ENCODE measurements around the gene ZMIZ1.

ZMIZ1 gene

GRCh38 chr10:79084012-79084971, 15.5 kb downstream of the ZMIZ1 start:
- peak; percentile 62 to 77 for DNase-seq

DNA sequence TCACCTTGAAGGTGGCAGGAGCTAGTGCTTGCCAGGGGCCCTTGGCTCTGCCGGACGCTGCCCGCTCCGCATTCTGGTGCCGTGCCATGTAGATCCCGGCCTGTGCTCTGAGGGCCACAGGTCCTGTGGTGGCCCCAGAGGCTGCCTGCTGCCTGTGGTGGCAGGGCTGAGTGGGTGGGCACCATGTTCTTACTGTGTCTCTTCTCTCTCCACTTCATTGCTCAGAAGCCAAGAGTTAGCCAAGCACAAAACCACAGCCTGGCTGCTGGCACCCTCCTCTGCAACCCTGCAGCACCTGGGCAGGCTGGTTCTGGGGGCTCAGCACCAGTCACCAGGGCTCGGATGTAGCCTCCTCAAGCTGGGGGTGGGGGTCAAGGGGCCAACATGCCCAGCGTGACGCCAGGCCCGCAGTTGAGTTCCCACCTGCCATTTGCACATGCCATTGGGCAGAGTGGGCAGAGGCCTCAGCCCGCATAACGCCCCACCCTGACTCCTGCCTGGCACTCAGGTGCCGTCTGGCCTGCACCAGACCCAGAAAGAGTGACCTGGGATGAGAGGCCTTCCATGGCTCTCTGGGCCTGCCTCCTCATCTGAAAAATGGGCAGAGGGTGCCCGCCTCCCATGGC, 16.3 kb downstream of the ZMIZ1 start:
- DNase-seq: no peak

GRCh38 chr10:79086822-79087221, 18.1 kb downstream of the ZMIZ1 start:
- no peak for DNase-seq

DNA sequence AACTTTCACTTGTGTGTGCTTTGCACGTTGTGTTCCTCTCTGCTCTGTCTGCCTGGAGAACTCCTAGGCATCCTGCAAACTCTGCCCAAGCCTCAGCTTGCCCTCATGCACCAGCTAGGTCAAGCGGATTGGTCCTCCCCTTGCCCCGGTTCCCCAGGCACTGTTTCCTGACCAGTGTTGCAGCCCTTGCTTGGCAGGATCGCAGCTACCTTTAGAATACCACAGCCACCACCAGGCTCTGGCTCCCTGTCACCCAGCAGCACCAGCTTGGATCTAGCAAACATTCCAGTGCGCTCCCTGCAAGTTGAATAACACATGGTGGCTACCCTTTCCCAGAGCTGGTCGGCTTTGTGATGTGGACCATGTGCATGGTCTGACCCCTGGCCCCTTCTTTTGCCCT, 19.0 kb downstream of the ZMIZ1 start:
- no peak for DNase-seq

- no peak for DNase-seq
Observed at GRCh38 chr10:79088176-79088575, 19.4 kb downstream of the ZMIZ1 start.

- no peak for DNase-seq
Observed at GRCh38 chr10:79088613-79089355, 20.0 kb downstream of the ZMIZ1 start.

GRCh38 chr10:79089632-79090031, 20.9 kb downstream of the ZMIZ1 start:
- no peak for DNase-seq

DNA sequence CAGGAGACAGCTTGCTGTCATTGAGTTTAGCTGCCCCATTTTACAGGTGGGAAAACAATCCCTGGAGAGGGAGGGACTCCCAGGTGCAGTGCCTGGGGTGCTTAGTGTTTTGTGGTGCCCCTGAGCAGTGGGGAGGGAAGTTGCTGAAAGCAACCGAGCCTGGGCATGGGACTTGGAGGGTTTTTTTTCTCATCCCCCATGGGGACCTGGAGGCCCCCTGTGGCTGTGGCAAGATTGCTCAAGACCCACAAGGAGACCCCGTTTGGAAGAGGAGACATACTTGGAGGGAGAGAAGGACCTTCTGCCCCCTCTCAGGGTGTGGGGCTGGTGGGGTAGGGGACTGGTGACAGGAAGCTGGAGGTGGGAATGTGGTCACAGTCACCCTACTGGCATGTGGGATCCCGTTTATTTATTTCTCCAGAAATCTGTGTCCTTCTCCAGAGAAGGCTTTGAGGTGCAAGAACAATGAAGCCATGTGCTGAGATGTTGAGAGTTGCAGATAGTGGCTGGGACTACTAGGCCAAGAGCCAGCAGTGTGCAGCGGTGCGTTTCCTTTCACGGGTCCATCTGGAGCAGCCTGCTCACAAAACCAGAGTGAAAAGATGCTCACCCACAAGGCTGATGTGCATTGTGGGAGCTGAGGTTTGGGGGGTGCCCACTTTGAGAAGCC, 21.5 kb downstream of the ZMIZ1 start:
- DNase-seq: no peak

DNA sequence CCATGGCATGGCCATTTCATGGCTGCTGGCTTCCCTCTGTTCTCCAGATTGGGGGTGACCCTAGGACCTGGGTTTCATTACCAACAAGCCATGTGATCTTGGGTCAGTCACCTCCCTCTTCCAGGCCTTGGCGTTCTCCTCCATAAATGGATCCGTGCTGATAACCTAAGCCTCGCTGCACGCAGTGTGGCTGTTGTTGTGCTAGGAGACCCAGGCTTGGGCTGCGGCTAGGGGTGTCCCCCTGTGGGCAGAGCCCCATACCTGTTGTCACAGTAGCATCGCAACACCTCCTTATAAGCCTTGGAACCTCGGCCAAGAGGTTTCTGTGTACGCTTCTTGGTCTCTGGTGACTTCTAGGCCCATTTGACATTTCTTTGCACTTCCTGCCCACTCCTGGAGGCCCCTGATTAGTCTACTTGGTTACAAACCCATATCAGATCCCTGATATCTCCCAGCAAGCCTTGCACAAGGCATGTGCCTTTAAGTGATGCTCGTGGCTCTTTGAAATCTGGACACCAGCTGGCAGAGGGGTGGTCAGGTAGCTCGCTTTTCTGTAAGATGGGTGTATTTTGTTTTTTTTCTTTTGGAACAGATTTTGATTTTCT, 23.6 kb downstream of the ZMIZ1 start:
- DNase-seq: no peak

DNA sequence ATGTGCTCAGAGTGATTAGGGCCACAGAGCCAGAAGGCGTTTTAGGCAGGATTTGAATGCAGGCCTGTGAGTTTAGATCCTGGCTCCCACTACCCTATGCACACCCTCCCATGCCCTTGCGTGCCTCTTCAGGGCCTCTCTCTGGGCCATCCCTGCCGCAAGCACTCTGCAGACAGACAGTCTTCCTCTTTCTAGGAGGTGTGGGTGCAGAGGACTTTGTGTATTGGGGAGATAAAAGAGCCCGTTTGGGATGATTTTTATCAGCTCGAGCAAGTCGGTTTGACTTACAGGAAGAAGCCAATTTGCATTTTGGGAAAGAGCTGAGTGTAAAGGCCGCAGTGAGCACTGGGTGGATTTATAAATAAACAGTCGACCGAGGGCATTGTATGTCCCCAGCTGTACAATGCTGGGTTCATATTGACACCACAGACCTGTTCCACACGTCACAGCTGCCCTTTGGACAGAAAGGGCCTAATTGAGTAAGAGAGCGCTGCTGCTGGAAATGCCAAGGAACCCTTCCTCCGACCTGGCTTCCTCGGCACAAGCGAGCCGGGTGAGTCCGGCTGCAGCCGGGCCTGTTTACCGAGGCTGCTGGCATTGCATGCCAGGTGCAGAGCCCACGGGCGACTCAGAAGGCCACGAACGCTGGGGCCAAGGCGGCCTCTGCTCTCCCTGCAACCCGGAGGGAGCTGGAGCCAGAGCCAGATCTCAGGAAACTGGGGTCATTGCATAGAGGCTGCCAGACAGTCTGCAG, 25.1 kb downstream of the ZMIZ1 start:
- DNase-seq: peak in 1 of 2 donors; percentile 96

DNA sequence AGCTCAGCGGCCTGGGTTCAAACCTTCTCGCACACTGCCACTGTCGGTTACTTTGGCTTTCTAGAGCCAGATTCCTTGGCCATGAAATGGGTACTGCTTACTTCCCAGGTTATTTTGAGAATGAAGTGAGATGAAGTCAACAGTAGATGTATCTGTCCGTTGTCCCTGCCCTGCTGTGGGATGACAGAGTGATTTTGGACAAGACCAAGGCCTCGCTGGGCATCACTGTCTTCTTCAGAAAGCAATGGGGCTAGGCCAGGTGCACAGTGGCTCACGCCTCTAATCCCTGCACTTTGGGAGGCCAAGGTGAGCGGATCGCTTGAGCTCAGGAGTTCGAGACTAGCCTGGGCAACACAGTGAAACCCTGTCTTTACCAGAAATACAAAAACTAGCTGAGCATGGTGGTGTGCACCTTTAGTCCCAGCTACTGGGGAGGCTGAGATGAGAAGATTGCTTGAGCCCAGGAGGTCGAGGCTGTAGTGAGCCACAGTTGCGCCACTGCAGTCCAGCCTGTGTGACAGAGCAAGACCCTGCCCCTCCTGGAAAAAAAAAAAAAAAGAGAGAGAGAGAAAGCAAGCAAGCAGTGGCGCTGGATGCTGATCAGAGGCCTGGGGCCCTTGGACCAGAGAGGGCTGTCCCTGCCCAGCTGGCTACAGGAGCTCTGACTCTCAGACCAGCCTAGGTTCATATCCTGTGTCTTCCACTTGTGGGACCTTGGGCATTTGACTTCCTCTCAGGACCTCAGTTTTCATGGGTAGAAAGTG, 25.8 kb downstream of the ZMIZ1 start:
- DNase-seq: no peak

GRCh38 chr10:79095316-79095715, 26.6 kb downstream of the ZMIZ1 start:
- no peak for DNase-seq

DNA sequence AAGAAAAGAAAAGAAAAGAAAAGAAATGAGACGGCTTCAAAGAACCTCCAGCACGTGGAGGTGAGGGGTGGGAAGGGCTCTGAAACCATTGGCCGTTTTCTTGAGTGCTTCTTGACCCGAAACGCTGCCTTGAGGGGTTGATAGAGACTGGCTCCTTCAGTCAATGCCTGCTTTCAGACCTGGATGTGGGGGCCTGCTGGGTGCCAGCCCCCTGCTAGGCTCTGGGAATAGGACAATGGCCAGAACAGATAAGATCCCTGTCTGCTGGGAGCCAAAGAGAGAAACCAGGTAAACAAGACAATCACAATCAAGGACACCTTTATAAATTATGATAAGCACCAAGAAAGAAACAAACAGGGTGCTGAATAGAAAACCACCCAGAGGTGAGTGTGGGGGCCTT, 27.7 kb downstream of the ZMIZ1 start:
- no peak for DNase-seq

DNA sequence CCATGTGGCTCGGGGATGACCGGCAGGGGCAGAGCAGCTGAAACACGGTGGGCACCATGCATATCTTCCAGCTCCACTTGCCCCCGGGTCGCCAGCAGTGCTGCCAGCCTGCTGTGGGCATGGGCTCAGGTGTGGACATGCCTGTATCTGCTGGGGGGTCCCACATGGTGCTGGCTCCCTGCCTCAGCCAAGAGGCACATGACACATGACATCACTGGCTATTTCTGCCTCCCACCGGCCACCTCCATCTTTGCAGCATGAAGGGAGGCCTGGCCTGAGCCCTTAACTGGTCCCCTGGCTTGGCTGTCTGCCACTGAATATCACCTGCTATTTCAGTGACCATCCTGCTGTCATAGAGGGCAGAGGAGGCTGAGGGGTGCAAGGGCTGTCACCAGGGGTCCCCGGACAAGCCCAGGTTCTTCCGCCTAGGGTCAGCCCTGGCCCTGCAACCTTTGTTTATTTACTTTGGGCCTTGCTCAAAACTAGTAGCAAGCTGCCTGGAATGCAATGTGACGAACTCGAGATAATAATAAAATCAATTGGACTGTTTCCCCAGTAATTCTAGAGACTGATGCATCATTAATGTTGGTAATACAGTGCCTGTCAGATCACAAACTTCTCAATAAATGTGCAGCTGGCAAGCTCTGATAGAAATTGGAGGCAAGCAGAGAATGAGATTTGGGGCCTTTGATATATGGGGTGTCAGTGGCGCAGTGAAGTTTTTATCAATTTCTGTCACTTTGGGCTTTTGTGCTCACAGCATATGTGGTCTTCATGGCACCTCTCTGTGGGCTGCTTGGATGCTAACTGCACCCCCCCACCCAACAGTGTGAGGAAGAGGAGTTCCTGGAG, 28.5 kb downstream of the ZMIZ1 start:
- no peak for DNase-seq

- DNase-seq: no peak
Observed at GRCh38 chr10:79098061-79098460, 29.3 kb downstream of the ZMIZ1 start.

- peak in 1 of 2 donors; percentile 19 for DNase-seq
Observed at GRCh38 chr10:79098596-79099015, 29.8 kb downstream of the ZMIZ1 start.

- no peak for DNase-seq
Observed at GRCh38 chr10:79099898-79100448, 31.2 kb downstream of the ZMIZ1 start.

- DNase-seq: no peak
Observed at GRCh38 chr10:79100771-79101170, 32.0 kb downstream of the ZMIZ1 start.

Measured in bone marrow (tissue), 2 donors.